ENCODE data around the gene NCOA4.
"Not testable (repeated sequence)": the region's sequence is repeated elsewhere in the genome, so short reads cannot be mapped to it uniquely, and the experiment has no call there.

NCOA4 gene

DNA sequence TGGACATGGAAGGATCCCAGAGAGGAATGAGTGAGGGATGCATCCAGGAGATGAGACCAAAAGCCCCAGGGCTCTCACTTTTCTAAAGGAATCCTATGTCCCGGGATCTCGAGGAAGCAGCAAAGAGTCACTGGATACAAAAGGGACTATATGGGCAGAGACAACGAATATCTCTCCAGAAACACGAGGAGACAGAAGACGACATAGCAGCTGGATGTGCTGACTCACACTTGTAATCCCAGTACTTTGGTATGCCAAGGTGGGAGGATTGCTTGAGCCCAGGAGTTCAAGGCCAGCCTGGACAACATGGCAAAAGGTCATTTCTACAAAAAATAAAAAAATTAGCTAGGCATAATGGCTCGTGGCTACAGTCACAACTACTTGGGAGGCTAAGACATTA, 40.3 kb upstream of the NCOA4 start:
- Histone ChIP-seq H3K4me3 (no peak overlapping the region), H3K4me1 (peaks cover 0 to 31% (median 7%) of the 10 kb centered on the region in 10 experiments; a peak in 12 of 20 replicates), H3K4me2 (peak overlapping the region in 4 of 11 experiments; percentile 7 to 54 (median 26); a peak in 5 of 22 replicates), H3K9ac (peak overlapping the region in 1 of 11 experiments; percentile 11; a peak in 1 of 22 replicates), H3K36me3 (no peaks in the 10 kb centered on the region; a peak in 1 of 22 replicates), H3K9me3 (replicated peaks in 1 of 11) (peaks cover 0 to 10% (median 4%) of the 10 kb centered on the region in 11 experiments; a peak in 4 of 22 replicates), H3K27ac (peak overlapping the region in 5 of 11 experiments; percentile 10 to 59 (median 36); a peak in 7 of 22 replicates), H3K27me3 (no peaks in the 10 kb centered on the region), H4K20me1 (no peaks in the 10 kb centered on the region)
- TF ChIP-seq Cebpa-rat (IDR thresholded peaks at IDR 0.05): no peak

- no peaks in the 10 kb centered on the region; a peak in 1 of 22 replicates for H3K36me3 ChIP-seq
- peaks cover 0 to 25% (median 6%) of the 10 kb centered on the region in 10 experiments; a peak in 12 of 20 replicates for H3K4me1 ChIP-seq
- no peaks in the 10 kb centered on the region for H4K20me1 ChIP-seq
- peak overlapping the region in 1 of 11 experiments; percentile 11; a peak in 1 of 22 replicates for H3K9ac ChIP-seq
- H3K4me2 ChIP-seq: peak overlapping the region in 5 of 11 experiments; percentile 14 to 54 (median 17); a peak in 6 of 22 replicates
- TF ChIP-seq Cebpa-rat (IDR thresholded peaks at IDR 0.05): no peak
- H3K27ac ChIP-seq: peak overlapping the region in 4 of 11 experiments; percentile 27 to 59 (median 45); a peak in 6 of 22 replicates
- H3K4me3 ChIP-seq: no peak overlapping the region
- no peaks in the 10 kb centered on the region for H3K27me3 ChIP-seq
- H3K9me3 ChIP-seq (replicated peaks in 1 of 11): peaks cover 0 to 10% (median 4%) of the 10 kb centered on the region in 11 experiments; a peak in 4 of 22 replicates
Observed at GRCh38 chr10:46069771-46070463, 39.5 kb upstream of the NCOA4 start.

DNA sequence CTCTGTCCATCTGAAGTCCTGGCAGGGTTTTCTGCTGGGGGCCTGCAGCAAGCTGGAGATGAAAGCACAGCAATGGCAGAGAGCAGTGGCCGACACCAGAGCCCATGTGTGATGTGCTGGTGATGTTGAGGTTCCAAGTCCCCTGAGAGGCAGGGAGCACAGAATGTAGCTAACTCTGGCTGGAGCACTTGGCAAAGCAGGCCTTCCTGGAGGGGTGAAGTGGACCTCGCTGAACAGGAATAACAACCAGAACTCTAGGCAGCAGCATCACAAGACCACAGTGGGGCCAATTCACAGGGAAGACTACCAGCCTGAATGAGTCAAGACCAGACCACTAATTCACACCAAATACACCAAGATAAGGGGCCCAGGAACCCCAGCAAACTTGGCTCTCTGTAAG, 38.5 kb upstream of the NCOA4 start:
- H3K27me3 ChIP-seq: no peaks in the 10 kb centered on the region
- no peak overlapping the region for H3K4me3 ChIP-seq
- no peaks in the 10 kb centered on the region for H4K20me1 ChIP-seq
- H3K4me2 ChIP-seq: no peak overlapping the region
- H3K27ac ChIP-seq: peak overlapping the region in 2 of 11 experiments; percentile 27 to 42; a peak in 2 of 22 replicates
- no peak for TF ChIP-seq Cebpa-rat (IDR thresholded peaks at IDR 0.05)
- H3K4me1 ChIP-seq: peaks cover 0 to 17% (median 6%) of the 10 kb centered on the region in 10 experiments; a peak in 10 of 20 replicates
- H3K9ac ChIP-seq: no peak overlapping the region
- no peaks in the 10 kb centered on the region; a peak in 1 of 22 replicates for H3K36me3 ChIP-seq
- H3K9me3 ChIP-seq (replicated peaks in 1 of 11): peaks cover 0 to 10% (median 4%) of the 10 kb centered on the region in 11 experiments; a peak in 4 of 22 replicates

DNA sequence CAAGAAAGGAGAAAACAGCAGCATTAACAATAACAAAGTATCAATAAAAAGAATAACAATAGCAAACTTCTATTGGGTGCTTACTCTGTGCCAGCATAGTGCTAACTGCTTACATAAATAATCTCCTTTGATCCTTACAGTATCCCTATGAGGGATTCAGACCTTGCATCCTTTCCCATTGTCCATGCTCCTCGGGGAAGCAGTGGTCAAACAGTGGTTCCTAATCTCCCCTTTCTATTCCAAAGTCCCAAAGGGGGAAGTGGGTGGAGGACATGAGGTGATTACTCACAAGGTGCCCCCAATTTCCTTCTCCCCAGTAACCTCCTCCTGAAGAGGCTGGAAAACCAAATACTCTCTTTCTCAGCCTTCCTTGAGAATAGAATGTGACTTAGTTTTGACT, 37.7 kb upstream of the NCOA4 start:
- H4K20me1 ChIP-seq: no peaks in the 10 kb centered on the region
- no peak for TF ChIP-seq Cebpa-rat (IDR thresholded peaks at IDR 0.05)
- no peak overlapping the region for H3K4me2 ChIP-seq
- H3K4me1 ChIP-seq: peaks cover 0 to 17% (median 6%) of the 10 kb centered on the region in 10 experiments; a peak in 10 of 20 replicates
- H3K36me3 ChIP-seq: no peaks in the 10 kb centered on the region
- no peaks in the 10 kb centered on the region for H3K27me3 ChIP-seq
- peaks cover 0 to 4% (median 0%) of the 10 kb centered on the region in 11 experiments; a peak in 3 of 22 replicates for H3K9me3 ChIP-seq (replicated peaks in 1 of 11)
- H3K27ac ChIP-seq: no peak overlapping the region
- no peak overlapping the region for H3K4me3 ChIP-seq
- H3K9ac ChIP-seq: no peak overlapping the region

GRCh38 chr10:46064269-46064817, 33.9 kb upstream of the NCOA4 start:
- no peak overlapping the region for H3K9ac ChIP-seq
- no peak overlapping the region for H3K27ac ChIP-seq
- no peaks in the 10 kb centered on the region for H3K4me1 ChIP-seq
- H3K9me3 ChIP-seq (replicated peaks in 1 of 11): 0 out of 22 replicates have a peak, but pooled peaks cover 0 to 4% (median 0%) of the 10 kb centered on the region in 11 experiments
- H3K4me3 ChIP-seq: no peak overlapping the region
- no peaks in the 10 kb centered on the region for H3K27me3 ChIP-seq
- H3K36me3 ChIP-seq: no peaks in the 10 kb centered on the region
- TF ChIP-seq Cebpa-rat (IDR thresholded peaks at IDR 0.05): no peak
- H3K4me2 ChIP-seq: no peak overlapping the region
- H4K20me1 ChIP-seq: no peaks in the 10 kb centered on the region

- Histone ChIP-seq H3K27ac (no peak overlapping the region), H3K9me3 (replicated peaks in 1 of 11) (peaks cover 0 to under 1% (median 0%) of the 10 kb centered on the region in 11 experiments; a peak in 3 of 22 replicates), H3K36me3 (no peaks in the 10 kb centered on the region), H3K4me2 (no peak overlapping the region), H3K4me1 (no peaks in the 10 kb centered on the region), H3K4me3 (no peak overlapping the region), H3K9ac (no peak overlapping the region), H3K27me3 (no peaks in the 10 kb centered on the region), H4K20me1 (no peaks in the 10 kb centered on the region)
- TF ChIP-seq Cebpa-rat (IDR thresholded peaks at IDR 0.05): no peak
Observed at GRCh38 chr10:46062723-46063428, 32.5 kb upstream of the NCOA4 start.

- Histone ChIP-seq H3K4me1 (no peaks in the 10 kb centered on the region), H4K20me1 (no peaks in the 10 kb centered on the region), H3K9me3 (replicated peaks in 1 of 11) (peaks cover 7 to 17% (median 11%) of the 10 kb centered on the region in 11 experiments; a peak in 14 of 22 replicates), H3K4me3 (no peak overlapping the region), H3K36me3 (no peaks in the 10 kb centered on the region), H3K4me2 (no peak overlapping the region), H3K27me3 (no peaks in the 10 kb centered on the region), H3K27ac (no peak overlapping the region), H3K9ac (no peak overlapping the region)
- no peak for TF ChIP-seq Cebpa-rat (IDR thresholded peaks at IDR 0.05)
Observed at GRCh38 chr10:46060706-46061105, 30.3 kb upstream of the NCOA4 start.

- not testable (repeated sequence) for H3K4me3 ChIP-seq, H4K20me1 ChIP-seq, H3K36me3 ChIP-seq, H3K9ac ChIP-seq, H3K4me1 ChIP-seq, H3K4me2 ChIP-seq, H3K27ac ChIP-seq, H3K27me3 ChIP-seq
- peaks cover 7 to 17% (median 11%) of the 10 kb centered on the region in 11 experiments; a peak in 14 of 22 replicates for H3K9me3 ChIP-seq (replicated peaks in 1 of 11)
Observed at GRCh38 chr10:46057927-46058326, 27.5 kb upstream of the NCOA4 start.

DNA sequence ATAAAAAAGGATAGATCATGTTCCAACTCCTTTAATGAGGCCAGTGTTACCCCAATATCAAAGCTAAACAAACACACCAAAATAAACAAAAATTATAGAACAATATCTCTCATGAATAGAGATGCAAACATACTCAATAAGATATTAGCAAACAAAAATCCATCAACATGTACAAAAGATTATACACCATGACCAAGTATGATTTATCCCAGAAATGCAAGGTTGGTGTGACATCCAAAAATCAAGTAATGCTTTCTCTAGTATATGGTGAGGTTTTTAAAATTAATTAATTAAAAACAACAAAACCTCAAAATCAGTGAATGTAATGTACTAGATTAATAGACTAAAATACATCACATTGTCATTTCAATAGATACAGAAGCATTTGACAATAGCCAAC, 26.6 kb upstream of the NCOA4 start:
- H3K4me2 ChIP-seq: no peak overlapping the region
- peaks cover 0 to 9% (median 4%) of the 10 kb centered on the region in 10 experiments; a peak in 9 of 20 replicates for H3K4me1 ChIP-seq
- no peak overlapping the region for H3K9ac ChIP-seq
- no peaks in the 10 kb centered on the region for H4K20me1 ChIP-seq
- H3K27ac ChIP-seq: no peak overlapping the region
- H3K9me3 ChIP-seq (replicated peaks in 1 of 11): peaks cover 7 to 17% (median 11%) of the 10 kb centered on the region in 11 experiments; a peak in 14 of 22 replicates
- no peak for TF ChIP-seq Cebpa-rat (IDR thresholded peaks at IDR 0.05)
- no peak overlapping the region for H3K4me3 ChIP-seq
- H3K36me3 ChIP-seq: no peaks in the 10 kb centered on the region
- H3K27me3 ChIP-seq: no peaks in the 10 kb centered on the region
